ENCODE measurements around the gene GJA9.
"Not testable (repeated sequence)": the region's sequence is repeated elsewhere in the genome, so short reads cannot be mapped to it uniquely, and the experiment has no call there.

GJA9 gene

GRCh38 chr1:38919130-38919529, 37.7 kb upstream of the GJA9 start:
- CTCF ChIA-PET = interaction anchor here (0.6 to 1.0 kb wide), 2 partner anchors 22 to 501 kb away, joined by 3 read pairs; no protein-coding TSS in a partner anchor
- DNase-seq (ENCODE audit: low spot score) = no peak
- TF ChIP-seq CTCF (conservative IDR thresholded peaks at IDR 0.05; ENCODE audit: low read depth) = no peak
- POLR2A ChIA-PET (ENCODE audit: low non-redundant PET) = no interaction called here
- H3K27ac ChIP-seq = no peak overlapping the region

GRCh38 chr1:38918568-38918967, 37.2 kb upstream of the GJA9 start:
- DNase-seq (ENCODE audit: low spot score) = no peak
- no peak overlapping the region for H3K27ac ChIP-seq
- CTCF ChIA-PET = interaction anchor here (0.6 to 1.0 kb wide), 2 partner anchors 22 to 502 kb away, joined by 3 read pairs; no protein-coding TSS in a partner anchor
- POLR2A ChIA-PET (ENCODE audit: low non-redundant PET) = no interaction called here
- TF ChIP-seq CTCF (conservative IDR thresholded peaks at IDR 0.05; ENCODE audit: low read depth) = no peak

- ChIA-PET POLR2A (ENCODE audit: low non-redundant PET) (no interaction called here), CTCF (interaction anchor here (0.6 kb wide), 2 partner anchors 57 to 133 kb away, joined by 3 to 6 read pairs; no protein-coding TSS in a partner anchor)
- no peak for DNase-seq (ENCODE audit: low spot score)
- H3K27ac ChIP-seq = no peak overlapping the region
- no peak for TF ChIP-seq CTCF (conservative IDR thresholded peaks at IDR 0.05; ENCODE audit: low read depth)
These were observed 36.4 kb upstream of the GJA9 start for GRCh38 chr1:38917772-38918171.

GRCh38 chr1:38917337-38917736, 36.0 kb upstream of the GJA9 start:
- no peak for DNase-seq (ENCODE audit: low spot score)
- POLR2A ChIA-PET (ENCODE audit: low non-redundant PET) = no interaction called here
- TF ChIP-seq CTCF (conservative IDR thresholded peaks at IDR 0.05; ENCODE audit: low read depth) = no peak

GRCh38 chr1:38915352-38915948, 34.1 kb upstream of the GJA9 start:
- no peak overlapping the region for H3K27ac ChIP-seq
- ChIA-PET CTCF (no interaction called here), POLR2A (ENCODE audit: low non-redundant PET) (no interaction called here)
- no peak for TF ChIP-seq CTCF (conservative IDR thresholded peaks at IDR 0.05; ENCODE audit: low read depth)
- DNase-seq (ENCODE audit: low spot score) = no peak

More at GRCh38 chr1:38917337-38917736, 36.0 kb upstream of the GJA9 start:
- CTCF ChIA-PET = interaction anchor here (0.6 to 0.7 kb wide), 3 partner anchors 58 to 466 kb away, joined by 3 to 6 read pairs (median 5); no protein-coding TSS in a partner anchor
- H3K27ac ChIP-seq = no peak overlapping the region

GRCh38 chr1:38914908-38915307, 33.5 kb upstream of the GJA9 start:
- POLR2A ChIA-PET (ENCODE audit: low non-redundant PET) = interaction anchor here (0.7 kb wide), 1 partner anchor 320 kb away, joined by 3 read pairs; no protein-coding TSS in a partner anchor
- DNase-seq (ENCODE audit: low spot score); CTCF ChIA-PET; H3K27ac ChIP-seq: not testable (repeated sequence)

- H3K27ac ChIP-seq = no peak overlapping the region
- DNase-seq (ENCODE audit: low spot score) = no peak
- POLR2A ChIA-PET (ENCODE audit: low non-redundant PET) = no interaction called here
- TF ChIP-seq CTCF (conservative IDR thresholded peaks at IDR 0.05; ENCODE audit: low read depth) = no peak
- CTCF ChIA-PET = interaction anchor here (0.8 kb wide), 1 partner anchor 764 kb away, joined by 5 read pairs; no protein-coding TSS in a partner anchor
These were observed 27.4 kb upstream of the GJA9 start for GRCh38 chr1:38908821-38909220.
